Measurements from ENCODE around the gene ZBTB2. TPM values are rescaled to one million over a fixed set of nuclear protein-coding genes. Genes with fewer than 3 reads are reported as not detected.

The ZBTB2 gene
- total RNA-seq, 1 donor from 2014 or later: 17.5 TPM

- no peaks in the 10 kb centered on the region for H3K9me3 Mint-ChIP-seq
- no peak for DNase-seq (ENCODE audit: low read depth, low spot score)
- TF ChIP-seq, protein P1, sequence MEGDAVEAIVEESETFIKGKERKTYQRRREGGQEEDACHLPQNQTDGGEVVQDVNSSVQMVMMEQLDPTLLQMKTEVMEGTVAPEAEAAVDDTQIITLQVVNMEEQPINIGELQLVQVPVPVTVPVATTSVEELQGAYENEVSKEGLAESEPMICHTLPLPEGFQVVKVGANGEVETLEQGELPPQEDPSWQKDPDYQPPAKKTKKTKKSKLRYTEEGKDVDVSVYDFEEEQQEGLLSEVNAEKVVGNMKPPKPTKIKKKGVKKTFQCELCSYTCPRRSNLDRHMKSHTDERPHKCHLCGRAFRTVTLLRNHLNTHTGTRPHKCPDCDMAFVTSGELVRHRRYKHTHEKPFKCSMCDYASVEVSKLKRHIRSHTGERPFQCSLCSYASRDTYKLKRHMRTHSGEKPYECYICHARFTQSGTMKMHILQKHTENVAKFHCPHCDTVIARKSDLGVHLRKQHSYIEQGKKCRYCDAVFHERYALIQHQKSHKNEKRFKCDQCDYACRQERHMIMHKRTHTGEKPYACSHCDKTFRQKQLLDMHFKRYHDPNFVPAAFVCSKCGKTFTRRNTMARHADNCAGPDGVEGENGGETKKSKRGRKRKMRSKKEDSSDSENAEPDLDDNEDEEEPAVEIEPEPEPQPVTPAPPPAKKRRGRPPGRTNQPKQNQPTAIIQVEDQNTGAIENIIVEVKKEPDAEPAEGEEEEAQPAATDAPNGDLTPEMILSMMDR (conservative IDR thresholded peaks at IDR 0.05): no peak
- peaks cover 59% of the 10 kb centered on the region for H3K4me1 Mint-ChIP-seq
- H3K36me3 Mint-ChIP-seq (ENCODE audit: low read depth): peaks cover 9% of the 10 kb centered on the region
- H3K4me3 Mint-ChIP-seq: peak overlapping the region; percentile 44
- peak overlapping the region; percentile 10 for H3K27ac Mint-ChIP-seq (ENCODE audit: unreplicated experiment)
- no peaks in the 10 kb centered on the region for H3K27me3 Mint-ChIP-seq (ENCODE audit: low read depth)
Measured at GRCh38 chr6:151372164-151372563, 19.2 kb downstream of the ZBTB2 start.

DNA sequence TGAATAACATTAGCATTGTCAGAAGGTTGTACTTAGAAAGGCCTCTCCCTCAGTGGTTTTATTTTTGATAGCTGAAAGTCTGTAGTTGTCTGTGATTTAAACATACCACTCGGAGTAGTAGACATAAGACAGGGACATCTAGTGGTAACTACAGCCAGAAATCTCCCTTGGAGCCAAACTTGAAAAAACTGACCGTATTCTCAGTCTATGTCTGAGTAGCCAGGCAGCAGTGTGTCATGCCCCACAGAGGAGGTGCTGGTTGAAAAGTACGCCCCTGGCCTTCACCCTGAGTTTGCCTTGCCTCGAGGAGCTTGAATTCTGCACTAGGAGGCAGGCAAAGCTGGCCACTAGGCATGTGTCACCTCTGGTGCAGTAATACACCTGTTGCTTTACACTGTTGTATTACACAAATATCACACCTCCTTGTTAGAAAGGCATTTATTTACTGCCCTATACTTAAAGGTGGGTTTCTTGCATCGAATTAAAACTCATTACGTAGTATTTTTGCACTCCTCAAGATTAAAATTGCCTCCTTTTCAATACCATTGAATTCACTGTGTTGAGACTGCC is 20.8 kb downstream of the ZBTB2 start:
- Mint-ChIP-seq H3K9me3 (no peaks in the 10 kb centered on the region), H3K36me3 (ENCODE audit: low read depth) (peaks cover 9% of the 10 kb centered on the region), H3K4me3 (peak overlapping the region; percentile 23), H3K27ac (ENCODE audit: unreplicated experiment) (no peak overlapping the region), H3K27me3 (ENCODE audit: low read depth) (no peaks in the 10 kb centered on the region), H3K4me1 (peaks cover 56% of the 10 kb centered on the region)
- no peak for DNase-seq (ENCODE audit: low read depth, low spot score)
- TF ChIP-seq, protein P1 (conservative IDR thresholded peaks at IDR 0.05): peak; percentile 38

- H3K36me3 Mint-ChIP-seq (ENCODE audit: low read depth): peaks cover 18% of the 10 kb centered on the region
- no peak overlapping the region for H3K4me3 Mint-ChIP-seq
- DNase-seq (ENCODE audit: low read depth, low spot score): no peak
- no peaks in the 10 kb centered on the region for H3K27me3 Mint-ChIP-seq (ENCODE audit: low read depth)
- TF ChIP-seq, protein P1 (conservative IDR thresholded peaks at IDR 0.05): no peak
- peak overlapping the region; percentile 22 for H3K27ac Mint-ChIP-seq (ENCODE audit: unreplicated experiment)
- H3K4me1 Mint-ChIP-seq: peaks cover 27% of the 10 kb centered on the region
- no peaks in the 10 kb centered on the region for H3K9me3 Mint-ChIP-seq
Measured at GRCh38 chr6:151365233-151365632, 26.1 kb downstream of the ZBTB2 start.

- H3K27ac Mint-ChIP-seq (ENCODE audit: unreplicated experiment): no peak overlapping the region
- TF ChIP-seq, protein P1 (conservative IDR thresholded peaks at IDR 0.05): no peak
Measured at GRCh38 chr6:151359486-151359885, 31.9 kb downstream of the ZBTB2 start.

GRCh38 chr6:151358475-151358874 is 32.9 kb downstream of the ZBTB2 start:
- DNase-seq (ENCODE audit: low read depth, low spot score): no peak
- peaks cover 15% of the 10 kb centered on the region for H3K4me1 Mint-ChIP-seq
- H3K36me3 Mint-ChIP-seq (ENCODE audit: low read depth): peaks cover 24% of the 10 kb centered on the region
- no peaks in the 10 kb centered on the region for H3K9me3 Mint-ChIP-seq
- no peak overlapping the region for H3K4me3 Mint-ChIP-seq
- H3K27ac Mint-ChIP-seq (ENCODE audit: unreplicated experiment): peak overlapping the region; percentile 7
- TF ChIP-seq, protein P1 (conservative IDR thresholded peaks at IDR 0.05): no peak
- H3K27me3 Mint-ChIP-seq (ENCODE audit: low read depth): no peaks in the 10 kb centered on the region

More at GRCh38 chr6:151359486-151359885, 31.9 kb downstream of the ZBTB2 start:
- peaks cover 30% of the 10 kb centered on the region for H3K36me3 Mint-ChIP-seq (ENCODE audit: low read depth)
- no peak overlapping the region for H3K4me3 Mint-ChIP-seq
- no peaks in the 10 kb centered on the region for H3K9me3 Mint-ChIP-seq
- H3K4me1 Mint-ChIP-seq: peaks cover 20% of the 10 kb centered on the region
- DNase-seq (ENCODE audit: low read depth, low spot score): no peak
- H3K27me3 Mint-ChIP-seq (ENCODE audit: low read depth): no peaks in the 10 kb centered on the region
